CD4-positive, alpha-beta T cell treated with Interleukin-2 at 100 ng/mL for 4 hours (primary cell): ENCODE measurements around the gene CCDC122.

ENCODE experiments used
- DNase-seq: peaks from one replicate; pipeline ENCODE4 v3.0.0-alpha.2; 2020; ENCODE audit warnings: low spot score

CCDC122 gene

GRCh38 chr13:43802511-43802910, 77.0 kb downstream of the CCDC122 start:
- DNase-seq = no peak

- no peak for DNase-seq
These were observed 78.7 kb downstream of the CCDC122 start for GRCh38 chr13:43800828-43801227.

GRCh38 chr13:43799191-43799590, 80.3 kb downstream of the CCDC122 start:
- DNase-seq = no peak

GRCh38 chr13:43797869-43798268, 81.7 kb downstream of the CCDC122 start:
- DNase-seq = no peak

- DNase-seq = no peak
These were observed 82.4 kb downstream of the CCDC122 start for GRCh38 chr13:43797159-43797558.

- DNase-seq = no peak
These were observed 85.1 kb downstream of the CCDC122 start for GRCh38 chr13:43794416-43794815.

- no peak for DNase-seq
These were observed 87.3 kb downstream of the CCDC122 start for GRCh38 chr13:43792076-43792881.

- DNase-seq = no peak
These were observed 91.5 kb downstream of the CCDC122 start for GRCh38 chr13:43787997-43788396.

- no peak for DNase-seq
These were observed 92.0 kb downstream of the CCDC122 start for GRCh38 chr13:43787518-43787891.

GRCh38 chr13:43786766-43787517, 92.6 kb downstream of the CCDC122 start, which contains the start of gene ENOX1:
Gene ENOX1 (minus strand): TSS chr13:43786972.
- no peak for DNase-seq

GRCh38 chr13:43786472-43786765, 93.1 kb downstream of the CCDC122 start:
- DNase-seq = no peak
